B cell (primary cell): Measurements from ENCODE around the gene PHLDB3.

ENCODE experiments used
- CTCF ChIP-seq: fragments of 200-600 bp; IDR thresholded peaks from one replicate; pipeline ENCODE4 v1.8.0; 2022; ENCODE audit warnings: antibody characterized with exemption, mild to moderate bottlenecking
- EZH2 ChIP-seq: IDR thresholded peaks from 2 replicates; pipeline ENCODE4 v1.6.1; 2012; ENCODE audit warnings: borderline replicate concordance, low read depth, mild to moderate bottlenecking, moderate library complexity, low read length; ENCODE audit not compliant: insufficient read depth, poor library complexity, severe bottlenecking

DNA sequence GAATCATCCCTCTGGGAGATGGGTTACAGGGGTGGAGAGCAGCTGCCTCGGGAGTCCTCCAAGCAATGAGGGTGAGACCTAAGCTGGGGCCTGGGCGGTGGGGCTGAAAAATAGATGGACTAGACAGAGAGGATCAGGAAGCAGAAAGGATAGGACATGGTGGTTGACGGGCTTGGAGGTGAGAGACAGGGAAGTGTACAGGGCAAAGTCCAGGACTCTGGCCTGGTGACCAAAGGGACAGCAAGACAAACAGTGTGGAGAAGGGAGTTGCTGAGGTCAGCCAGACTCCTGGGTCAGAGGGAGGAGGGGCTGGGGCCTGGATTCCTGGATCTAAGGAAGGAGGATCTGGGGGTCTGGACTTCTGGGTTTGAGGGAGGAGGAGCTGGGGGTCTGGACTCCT is 5.5 kb downstream of the PHLDB3 start:
- no peak for TF ChIP-seq CTCF
- no peak for TF ChIP-seq EZH2
